Keratinocyte (primary cell): ENCODE data around the gene CARD9. TPM values are rescaled to one million over a fixed set of nuclear protein-coding genes. Genes with fewer than 3 reads are reported as not detected.
"Not testable (repeated sequence)": the region's sequence is repeated elsewhere in the genome, so short reads cannot be mapped to it uniquely, and the experiment has no call there.

Experiments used
- DNase-seq: peaks from one replicate; pipeline ENCODE4 v3.0.0-alpha.2; 2011; ENCODE audit warnings: low read depth, missing footprints, low spot score
- FAIRE-seq: peaks from 2 replicates; lab custom pipeline; 2011; peaks lifted over from hg19 to GRCh38; lab: Jason Lieb, UNC
- H2AFZ ChIP-seq: 2 replicates; pipeline ENCODE4 v1.6.0; 2012; ENCODE audit warnings: low read length, control low read depth, inconsistent platforms; ENCODE audit not compliant: control insufficient read depth
- H3K27ac ChIP-seq: 2 replicates; pipeline ENCODE4 v1.5.1; 2011; ENCODE audit warnings: low read length; ENCODE audit not compliant: control insufficient read depth, insufficient read depth
- H3K27me3 ChIP-seq: 3 replicates; pipeline ENCODE4 v1.6.0; 2011; ENCODE audit warnings: low read length; ENCODE audit not compliant: control insufficient read depth, insufficient read depth; ENCODE audit errors: extremely low read depth
- H3K36me3 ChIP-seq, 2 experiments: 2 replicates in 1 of 2; 3 replicates in 1 of 2; pipeline ENCODE4 v1.5.1; 2011; ENCODE audit warnings: low read length in 2 of 2, mild to moderate bottlenecking in 1 of 2; ENCODE audit not compliant: control insufficient read depth in 2 of 2, insufficient read depth in 2 of 2; ENCODE audit errors: extremely low read depth in 1 of 2
- H3K4me1 ChIP-seq: 3 replicates; pipeline ENCODE4 v1.5.1; 2011; ENCODE audit warnings: low read length; ENCODE audit not compliant: control insufficient read depth, insufficient read depth; ENCODE audit errors: extremely low read depth
- H3K4me2 ChIP-seq: 3 replicates; pipeline ENCODE4 v1.6.0; 2011; ENCODE audit warnings: low read depth, low read length; ENCODE audit not compliant: control insufficient read depth, insufficient read depth; ENCODE audit errors: extremely low read depth
- H3K4me3 ChIP-seq, 3 experiments: fragments of 200-600 bp in 1 of 3; sonication (generic) in 1 of 3; 2 replicates in 2 of 3; 3 replicates in 1 of 3; pipeline ENCODE4 v1.5.1; 2011 to 2016; ENCODE audit warnings: low read length in 3 of 3, mild to moderate bottlenecking in 3 of 3, control low read depth in 2 of 3, inconsistent platforms in 1 of 3, low read depth in 1 of 3, mixed read lengths in 1 of 3, mixed run types in 1 of 3, moderate library complexity in 1 of 3; ENCODE audit not compliant: control insufficient read depth in 2 of 3, insufficient read depth in 2 of 3; ENCODE audit errors: extremely low read depth in 1 of 3
- H3K79me2 ChIP-seq: 2 replicates; pipeline ENCODE4 v1.6.0; 2012; ENCODE audit warnings: low read length; ENCODE audit not compliant: control insufficient read depth, insufficient read depth
- H3K9ac ChIP-seq: 3 replicates; pipeline ENCODE4 v1.6.0; 2011; ENCODE audit warnings: low read length; ENCODE audit not compliant: control insufficient read depth, insufficient read depth; ENCODE audit errors: extremely low read depth
- H3K9me1 ChIP-seq: 3 replicates; pipeline ENCODE4 v1.6.0; 2011; ENCODE audit warnings: low read length; ENCODE audit not compliant: control insufficient read depth, insufficient read depth; ENCODE audit errors: extremely low read depth
- H3K9me3 ChIP-seq: 2 replicates; pipeline ENCODE4 v1.5.1; 2012; ENCODE audit warnings: low read depth, low read length; ENCODE audit not compliant: control insufficient read depth
- H4K20me1 ChIP-seq: 3 replicates; pipeline ENCODE4 v1.6.0; 2011; ENCODE audit warnings: low read length; ENCODE audit not compliant: control insufficient read depth, insufficient read depth; ENCODE audit errors: extremely low read depth
- CTCF ChIP-seq, 3 experiments: IDR thresholded peaks in 1 of 3; conservative IDR thresholded peaks in 1 of 3; optimal IDR thresholded peaks in 1 of 3; 2 replicates in 2 of 3; 3 replicates in 1 of 3; pipeline versions ENCODE3 to v1.5.1; 2011; ENCODE audit warnings: low read length in 3 of 3, mild to moderate bottlenecking in 3 of 3, moderate library complexity in 2 of 3, control low read depth in 1 of 3, inconsistent platforms in 1 of 3; ENCODE audit not compliant: insufficient read depth in 2 of 3; ENCODE audit errors: extremely low read depth in 1 of 3
- EZH2 ChIP-seq: IDR thresholded peaks from one replicate; pipeline ENCODE4 v1.6.1; 2012; ENCODE audit warnings: inconsistent platforms, mild to moderate bottlenecking, low read length, moderate library complexity
- dilution Hi-C: fragments of 300-500 bp; cut with MboI; formaldehyde crosslinking; loops from one replicate; pipeline ENCODE4 v1.7.0; 2020; ENCODE audit warnings: low sequenced_read_pairs; ENCODE audit not compliant: extremely low pct_ligation_motif_present
- polyA plus RNA-seq, 5 experiments: library from polyadenylated mRNA; depleted of rRNA in 3 of 5; stranded (reverse) in 3 of 5; stranded (forward) in 1 of 5; unstranded in 1 of 5; fragments of >200 nt; gene quantifications; 1 replicate in 1 of 5; 2 replicates in 3 of 5; 3 replicates in 1 of 5; pipeline versions ENCODE4 v1.2.1 to v1.2.3, GENCODE V29; 2011 to 2012; ENCODE audit warnings: missing spikeins in 2 of 5, low read depth in 1 of 5, low replicate concordance in 1 of 5

CARD9 gene
- polyA plus RNA-seq, 1 donor (not counting 4 experiments of a cell fraction or from before 2014, with no cell fraction given) = 0.07 TPM

GRCh38 chr9:136319244-136319643, 54.2 kb downstream of the CARD9 start:
- FAIRE-seq = not testable (repeated sequence)

GRCh38 chr9:136318776-136319241, 54.7 kb downstream of the CARD9 start:
- peaks cover 20% of the 10 kb centered on the region for H3K27me3 ChIP-seq
- dilution Hi-C loops = no loop called here
- no peaks in the 10 kb centered on the region for H3K9me1 ChIP-seq

More at GRCh38 chr9:136319244-136319643, 54.2 kb downstream of the CARD9 start:
- DNase-seq, H3K4me3 ChIP-seq, H3K4me2 ChIP-seq, H4K20me1 ChIP-seq, H3K79me2 ChIP-seq, H3K9me1 ChIP-seq, dilution Hi-C loops, H3K9me3 ChIP-seq, H2AFZ ChIP-seq, H3K36me3 ChIP-seq, H3K27ac ChIP-seq, H3K9ac ChIP-seq: not testable (repeated sequence)
- H3K27me3 ChIP-seq = peaks cover 20% of the 10 kb centered on the region
- peaks cover 14% of the 10 kb centered on the region for H3K4me1 ChIP-seq

More at GRCh38 chr9:136318776-136319241, 54.7 kb downstream of the CARD9 start:
- H2AFZ ChIP-seq = no peak overlapping the region
- no peaks in the 10 kb centered on the region for H4K20me1 ChIP-seq
- H3K4me1 ChIP-seq = peaks cover 13% of the 10 kb centered on the region
- no peak overlapping the region for H3K9ac ChIP-seq
- TF ChIP-seq CTCF (optimal IDR thresholded peaks at IDR 0.05 in 1 of 3, IDR thresholded peaks at IDR 0.05 in 1 of 3, conservative IDR thresholded peaks at IDR 0.05 in 1 of 3; ENCODE audit: extremely low read depth in 1 of 3, insufficient read depth in 2 of 3, low read length in 3 of 3) = no peak
- TF ChIP-seq EZH2 = no peak
- H3K27ac ChIP-seq = no peak overlapping the region
- peaks cover 8% of the 10 kb centered on the region for H3K9me3 ChIP-seq
- no peaks in the 10 kb centered on the region for H3K36me3 ChIP-seq
- no peak overlapping the region for H3K4me2 ChIP-seq
- H3K79me2 ChIP-seq = no peaks in the 10 kb centered on the region
- DNase-seq (no peak), FAIRE-seq (no peak)
- H3K4me3 ChIP-seq = no peak overlapping the region
